PFSK-1 (cell line): Measurements from ENCODE around the gene SPSB4.

Experiments used
- POLR2AphosphoS5 ChIP-seq: IDR thresholded peaks from 2 replicates; pipeline ENCODE4 v1.6.1; 2012; ENCODE audit warnings: low read depth, mild to moderate bottlenecking, control low read depth, low read length, moderate library complexity
- SIN3A ChIP-seq: IDR thresholded peaks from 2 replicates; pipeline ENCODE4 v1.6.1; 2012; ENCODE audit warnings: mild to moderate bottlenecking, low read length, moderate library complexity, borderline replicate concordance; ENCODE audit not compliant: insufficient read depth
- TAF1 ChIP-seq: IDR thresholded peaks from 2 replicates; pipeline ENCODE4 v1.6.1; 2012; ENCODE audit warnings: low read length, control low read depth, borderline replicate concordance; ENCODE audit not compliant: insufficient read depth
- TF ChIP-seq, protein P1 (sequence below), 2 experiments: IDR thresholded peaks; 2 replicates each; pipeline versions ENCODE4 v1.6.1 to v1.8.0; 2011 to 2012; ENCODE audit warnings: low read depth in 2 of 2, low read length in 2 of 2, control low read depth in 1 of 2, inconsistent platforms in 1 of 2, mild to moderate bottlenecking in 1 of 2, moderate library complexity in 1 of 2; ENCODE audit not compliant: insufficient read depth in 1 of 2

DNA sequence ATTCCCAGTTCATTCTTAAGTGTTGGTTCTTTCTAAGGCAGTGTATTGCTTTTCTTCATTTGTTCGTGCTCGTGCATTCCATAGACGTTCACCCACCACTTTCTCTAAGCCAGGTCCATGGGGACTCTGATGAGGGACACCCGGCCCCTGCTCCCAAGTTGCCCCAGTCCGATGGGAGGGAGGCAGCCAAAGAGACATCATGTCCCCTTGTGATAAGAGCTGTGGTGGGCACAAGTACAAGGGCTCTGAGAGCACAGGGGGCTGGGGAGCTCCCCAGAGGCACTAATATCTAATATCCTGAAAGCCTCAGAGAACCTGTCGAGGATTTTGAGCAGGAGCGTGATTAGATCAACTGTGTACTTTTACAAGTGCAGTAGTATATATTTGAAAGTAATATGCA lies 6.3 kb downstream of the SPSB4 start:
- TF ChIP-seq, protein P1, sequence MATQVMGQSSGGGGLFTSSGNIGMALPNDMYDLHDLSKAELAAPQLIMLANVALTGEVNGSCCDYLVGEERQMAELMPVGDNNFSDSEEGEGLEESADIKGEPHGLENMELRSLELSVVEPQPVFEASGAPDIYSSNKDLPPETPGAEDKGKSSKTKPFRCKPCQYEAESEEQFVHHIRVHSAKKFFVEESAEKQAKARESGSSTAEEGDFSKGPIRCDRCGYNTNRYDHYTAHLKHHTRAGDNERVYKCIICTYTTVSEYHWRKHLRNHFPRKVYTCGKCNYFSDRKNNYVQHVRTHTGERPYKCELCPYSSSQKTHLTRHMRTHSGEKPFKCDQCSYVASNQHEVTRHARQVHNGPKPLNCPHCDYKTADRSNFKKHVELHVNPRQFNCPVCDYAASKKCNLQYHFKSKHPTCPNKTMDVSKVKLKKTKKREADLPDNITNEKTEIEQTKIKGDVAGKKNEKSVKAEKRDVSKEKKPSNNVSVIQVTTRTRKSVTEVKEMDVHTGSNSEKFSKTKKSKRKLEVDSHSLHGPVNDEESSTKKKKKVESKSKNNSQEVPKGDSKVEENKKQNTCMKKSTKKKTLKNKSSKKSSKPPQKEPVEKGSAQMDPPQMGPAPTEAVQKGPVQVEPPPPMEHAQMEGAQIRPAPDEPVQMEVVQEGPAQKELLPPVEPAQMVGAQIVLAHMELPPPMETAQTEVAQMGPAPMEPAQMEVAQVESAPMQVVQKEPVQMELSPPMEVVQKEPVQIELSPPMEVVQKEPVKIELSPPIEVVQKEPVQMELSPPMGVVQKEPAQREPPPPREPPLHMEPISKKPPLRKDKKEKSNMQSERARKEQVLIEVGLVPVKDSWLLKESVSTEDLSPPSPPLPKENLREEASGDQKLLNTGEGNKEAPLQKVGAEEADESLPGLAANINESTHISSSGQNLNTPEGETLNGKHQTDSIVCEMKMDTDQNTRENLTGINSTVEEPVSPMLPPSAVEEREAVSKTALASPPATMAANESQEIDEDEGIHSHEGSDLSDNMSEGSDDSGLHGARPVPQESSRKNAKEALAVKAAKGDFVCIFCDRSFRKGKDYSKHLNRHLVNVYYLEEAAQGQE (IDR thresholded peaks at IDR 0.05; ENCODE audit: insufficient read depth in 1 of 2, low read depth in 2 of 2, low read length in 2 of 2) = no peak
- no peak for TF ChIP-seq TAF1
- no peak for TF ChIP-seq POLR2AphosphoS5
- no peak for TF ChIP-seq SIN3A
